Measurements from ENCODE around the gene SLC35F3. TPM values are rescaled to one million over a fixed set of nuclear protein-coding genes. Genes with fewer than 3 reads are reported as not detected.
"Not testable (repeated sequence)": the region's sequence is repeated elsewhere in the genome, so short reads cannot be mapped to it uniquely, and the experiment has no call there.

SLC35F3 gene
- polyA plus RNA-seq, 1 donor (not counting 4 experiments of a cell fraction or from before 2014, with no cell fraction given), result 13.8 TPM

DNA sequence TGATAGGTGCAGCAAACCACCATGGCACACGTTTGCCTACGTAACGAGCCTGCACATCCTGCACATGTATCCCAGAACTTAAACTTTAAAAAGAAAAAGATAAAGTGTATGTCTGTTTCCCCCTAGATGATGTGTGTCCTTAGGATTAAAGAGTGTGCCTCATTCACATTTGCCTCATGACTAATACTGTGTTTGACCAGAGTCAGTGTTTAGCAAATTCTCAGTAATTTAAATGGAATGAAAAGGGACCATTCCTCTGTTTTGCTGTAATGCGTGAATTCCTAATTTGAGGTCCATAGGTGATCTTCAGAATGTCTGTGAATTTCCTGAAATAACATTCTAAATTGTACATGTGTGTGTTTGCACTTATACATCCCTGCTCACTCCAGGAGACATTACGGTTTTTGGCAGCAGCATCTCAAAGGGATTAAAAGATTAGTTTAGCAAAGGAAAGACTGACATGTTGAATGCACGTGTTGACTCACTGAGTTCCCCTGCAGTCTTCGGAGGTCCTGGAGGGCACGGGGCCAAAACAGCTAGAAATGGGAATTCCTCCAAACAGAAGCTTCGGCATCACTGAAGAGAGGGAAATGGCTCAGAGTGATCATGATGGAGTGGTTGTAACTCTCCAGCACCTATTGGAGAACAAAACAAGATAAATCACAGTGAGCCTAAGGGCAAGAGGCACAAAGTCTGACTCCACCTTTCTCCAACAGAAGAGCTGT is 19.1 kb upstream of the SLC35F3 start:
- Histone ChIP-seq H3K27ac (ENCODE audit: control insufficient read depth, insufficient read depth, low read length) (no peak overlapping the region), H4K20me1 (ENCODE audit: control insufficient read depth, extremely low read depth, insufficient read depth, low read length) (no peaks in the 10 kb centered on the region), H3K9me3 (ENCODE audit: control insufficient read depth, low read depth, low read length) (no peaks in the 10 kb centered on the region), H3K9me1 (ENCODE audit: control insufficient read depth, extremely low read depth, insufficient read depth, low read length) (no peaks in the 10 kb centered on the region), H2AFZ (ENCODE audit: control insufficient read depth, low read length) (no peak overlapping the region), H3K9ac (ENCODE audit: control insufficient read depth, extremely low read depth, insufficient read depth, low read length) (no peak overlapping the region), H3K4me2 (ENCODE audit: control insufficient read depth, extremely low read depth, insufficient read depth, low read depth, low read length) (no peak overlapping the region), H3K27me3 (ENCODE audit: control insufficient read depth, extremely low read depth, insufficient read depth, low read length) (peaks cover 34% of the 10 kb centered on the region), H3K79me2 (ENCODE audit: control insufficient read depth, insufficient read depth, low read length) (no peaks in the 10 kb centered on the region), H3K4me1 (ENCODE audit: control insufficient read depth, extremely low read depth, insufficient read depth, low read length) (no peaks in the 10 kb centered on the region), H3K36me3 (ENCODE audit: control insufficient read depth in 2 of 2, extremely low read depth in 1 of 2, insufficient read depth in 2 of 2, low read length in 2 of 2) (no peaks in the 10 kb centered on the region), H3K4me3 (ENCODE audit: control insufficient read depth in 2 of 3, extremely low read depth in 1 of 3, insufficient read depth in 2 of 3, low read depth in 1 of 3, low read length in 3 of 3) (no peak overlapping the region)
- peak; percentile 46 for FAIRE-seq
- TF ChIP-seq, protein P1, sequence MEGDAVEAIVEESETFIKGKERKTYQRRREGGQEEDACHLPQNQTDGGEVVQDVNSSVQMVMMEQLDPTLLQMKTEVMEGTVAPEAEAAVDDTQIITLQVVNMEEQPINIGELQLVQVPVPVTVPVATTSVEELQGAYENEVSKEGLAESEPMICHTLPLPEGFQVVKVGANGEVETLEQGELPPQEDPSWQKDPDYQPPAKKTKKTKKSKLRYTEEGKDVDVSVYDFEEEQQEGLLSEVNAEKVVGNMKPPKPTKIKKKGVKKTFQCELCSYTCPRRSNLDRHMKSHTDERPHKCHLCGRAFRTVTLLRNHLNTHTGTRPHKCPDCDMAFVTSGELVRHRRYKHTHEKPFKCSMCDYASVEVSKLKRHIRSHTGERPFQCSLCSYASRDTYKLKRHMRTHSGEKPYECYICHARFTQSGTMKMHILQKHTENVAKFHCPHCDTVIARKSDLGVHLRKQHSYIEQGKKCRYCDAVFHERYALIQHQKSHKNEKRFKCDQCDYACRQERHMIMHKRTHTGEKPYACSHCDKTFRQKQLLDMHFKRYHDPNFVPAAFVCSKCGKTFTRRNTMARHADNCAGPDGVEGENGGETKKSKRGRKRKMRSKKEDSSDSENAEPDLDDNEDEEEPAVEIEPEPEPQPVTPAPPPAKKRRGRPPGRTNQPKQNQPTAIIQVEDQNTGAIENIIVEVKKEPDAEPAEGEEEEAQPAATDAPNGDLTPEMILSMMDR (optimal IDR thresholded peaks at IDR 0.05 in 1 of 3, IDR thresholded peaks at IDR 0.05 in 1 of 3, conservative IDR thresholded peaks at IDR 0.05 in 1 of 3; ENCODE audit: extremely low read depth in 1 of 3, insufficient read depth in 2 of 3, low read length in 3 of 3), result no peak
- dilution Hi-C loops (cut with MboI; ENCODE audit: extremely low pct_ligation_motif_present, low sequenced_read_pairs), result no loop called here
- no peak for DNase-seq (ENCODE audit: low read depth, low spot score)

DNA sequence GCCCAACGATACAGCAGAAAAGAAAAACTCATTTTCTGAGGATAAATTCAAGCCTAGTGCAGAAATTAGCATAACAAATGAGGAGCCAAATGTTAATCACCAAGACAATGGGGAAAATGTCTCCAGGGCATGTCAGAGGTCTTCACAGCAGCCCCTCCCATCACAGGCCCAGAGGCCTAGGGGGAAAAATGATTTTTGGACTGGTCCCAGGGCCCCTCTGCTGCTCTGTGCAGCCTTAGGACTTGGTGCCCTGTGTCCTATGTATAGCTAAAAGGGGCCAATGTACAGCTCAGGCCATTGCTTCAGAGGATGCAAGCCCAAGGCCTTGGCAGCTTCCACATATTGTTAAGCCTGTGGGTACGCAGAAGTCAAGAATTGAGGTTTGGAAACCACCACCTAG is 13.3 kb upstream of the SLC35F3 start:
- H3K9ac ChIP-seq (ENCODE audit: control insufficient read depth, extremely low read depth, insufficient read depth, low read length); H2AFZ ChIP-seq (ENCODE audit: control insufficient read depth, low read length); H3K4me3 ChIP-seq (ENCODE audit: control insufficient read depth in 2 of 3, extremely low read depth in 1 of 3, insufficient read depth in 2 of 3, low read depth in 1 of 3, low read length in 3 of 3); FAIRE-seq; H3K4me1 ChIP-seq (ENCODE audit: control insufficient read depth, extremely low read depth, insufficient read depth, low read length); H3K27ac ChIP-seq (ENCODE audit: control insufficient read depth, insufficient read depth, low read length); H3K79me2 ChIP-seq (ENCODE audit: control insufficient read depth, insufficient read depth, low read length); H3K36me3 ChIP-seq (ENCODE audit: control insufficient read depth in 2 of 2, extremely low read depth in 1 of 2, insufficient read depth in 2 of 2, low read length in 2 of 2); H4K20me1 ChIP-seq (ENCODE audit: control insufficient read depth, extremely low read depth, insufficient read depth, low read length); H3K4me2 ChIP-seq (ENCODE audit: control insufficient read depth, extremely low read depth, insufficient read depth, low read depth, low read length); H3K9me3 ChIP-seq (ENCODE audit: control insufficient read depth, low read depth, low read length); H3K9me1 ChIP-seq (ENCODE audit: control insufficient read depth, extremely low read depth, insufficient read depth, low read length); H3K27me3 ChIP-seq (ENCODE audit: control insufficient read depth, extremely low read depth, insufficient read depth, low read length); DNase-seq (ENCODE audit: low read depth, low spot score); dilution Hi-C loops (cut with MboI; ENCODE audit: extremely low pct_ligation_motif_present, low sequenced_read_pairs): not testable (repeated sequence)
